SH-SY5Y (cell line): ENCODE results near the gene WIZ.

ENCODE experiments used
- GATA2 ChIP-seq: IDR thresholded peaks from 2 replicates; pipeline ENCODE4 v1.6.1; 2011; ENCODE audit warnings: mild to moderate bottlenecking, low read depth, low read length
- GATA3 ChIP-seq: IDR thresholded peaks from 2 replicates; pipeline ENCODE4 v1.6.1; 2011; ENCODE audit warnings: low read depth, mild to moderate bottlenecking, low read length, moderate library complexity

- TF ChIP-seq GATA3 (no peak), GATA2 (no peak)
These were observed 18.2 kb downstream of the WIZ start for GRCh38 chr19:15431396-15432017.
